Esophagus muscularis mucosa (tissue), 4 donors: ENCODE results near the gene DFFB.

Experiments
- CTCF ChIP-seq, 3 experiments: fragments of 200-600 bp in 2 of 3; fragments of 450-650 bp in 1 of 3; sonication (generic) in 2 of 3; IDR thresholded peaks; one replicate each; pipeline ENCODE4 v1.5.1; 2017 to 2019; ENCODE audit warnings: antibody characterized with exemption in 3 of 3, mild to moderate bottlenecking in 2 of 3, moderate library complexity in 1 of 3
- EP300 ChIP-seq: sonication (generic); formaldehyde crosslinking; IDR thresholded peaks from one replicate; pipeline ENCODE4 v1.6.1; 2017; ENCODE audit warnings: antibody characterized with exemption
- POLR2A ChIP-seq: fragments of 450-650 bp; IDR thresholded peaks from one replicate; pipeline ENCODE4 v1.6.1; 2017; ENCODE audit warnings: antibody characterized with exemption, moderate library complexity, mild to moderate bottlenecking, low read depth

- TF ChIP-seq CTCF (IDR thresholded peaks at IDR 0.05) (no peak), POLR2A (no peak), EP300 (no peak)
These were observed 34.1 kb downstream of the DFFB start for GRCh38 chr1:3891329-3891865.
